ENCODE data around the gene RTL5. TPM values are rescaled to one million over a fixed set of nuclear protein-coding genes. Genes with fewer than 3 reads are reported as not detected.
"Not testable (repeated sequence)": the region's sequence is repeated elsewhere in the genome, so short reads cannot be mapped to it uniquely, and the experiment has no call there.

RTL5 gene
- polyA plus RNA-seq, 1 of the 3 experiments (the other 2 are of a cell fraction) = 1.8 TPM

DNA sequence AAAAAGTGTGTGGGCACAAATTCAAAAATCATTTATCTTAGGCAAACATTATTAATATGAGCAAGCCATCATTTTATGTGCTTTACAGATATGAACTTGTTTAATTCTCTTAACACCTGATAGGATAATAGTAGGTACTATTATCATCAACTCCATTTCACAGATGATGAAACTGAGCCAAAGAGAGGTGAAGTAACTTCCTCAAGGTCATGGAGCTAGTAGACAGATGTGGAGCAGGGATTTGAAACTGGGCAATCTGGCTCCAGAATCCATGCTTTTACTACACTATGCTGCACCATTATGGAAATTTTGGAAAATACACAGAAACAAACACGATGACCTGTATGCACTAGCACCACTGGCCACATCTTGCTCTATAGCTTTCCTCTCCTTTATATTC lies 48.8 kb upstream of the RTL5 start (continued):
- no peak for TF ChIP-seq NRF1 (IDR thresholded peaks at IDR 0.05; ENCODE audit: low read depth, low read length)
- TF ChIP-seq, protein P1, sequence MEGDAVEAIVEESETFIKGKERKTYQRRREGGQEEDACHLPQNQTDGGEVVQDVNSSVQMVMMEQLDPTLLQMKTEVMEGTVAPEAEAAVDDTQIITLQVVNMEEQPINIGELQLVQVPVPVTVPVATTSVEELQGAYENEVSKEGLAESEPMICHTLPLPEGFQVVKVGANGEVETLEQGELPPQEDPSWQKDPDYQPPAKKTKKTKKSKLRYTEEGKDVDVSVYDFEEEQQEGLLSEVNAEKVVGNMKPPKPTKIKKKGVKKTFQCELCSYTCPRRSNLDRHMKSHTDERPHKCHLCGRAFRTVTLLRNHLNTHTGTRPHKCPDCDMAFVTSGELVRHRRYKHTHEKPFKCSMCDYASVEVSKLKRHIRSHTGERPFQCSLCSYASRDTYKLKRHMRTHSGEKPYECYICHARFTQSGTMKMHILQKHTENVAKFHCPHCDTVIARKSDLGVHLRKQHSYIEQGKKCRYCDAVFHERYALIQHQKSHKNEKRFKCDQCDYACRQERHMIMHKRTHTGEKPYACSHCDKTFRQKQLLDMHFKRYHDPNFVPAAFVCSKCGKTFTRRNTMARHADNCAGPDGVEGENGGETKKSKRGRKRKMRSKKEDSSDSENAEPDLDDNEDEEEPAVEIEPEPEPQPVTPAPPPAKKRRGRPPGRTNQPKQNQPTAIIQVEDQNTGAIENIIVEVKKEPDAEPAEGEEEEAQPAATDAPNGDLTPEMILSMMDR (IDR thresholded peaks at IDR 0.05) = no peak
- TF ChIP-seq ELF1 (IDR thresholded peaks at IDR 0.05) = no peak
- TF ChIP-seq CHD2 (IDR thresholded peaks at IDR 0.05; ENCODE audit: low read length, partially characterized antibody) = no peak
- TF ChIP-seq USF2 (IDR thresholded peaks at IDR 0.05; ENCODE audit: borderline replicate concordance, low read depth, low read length) = no peak

DNA sequence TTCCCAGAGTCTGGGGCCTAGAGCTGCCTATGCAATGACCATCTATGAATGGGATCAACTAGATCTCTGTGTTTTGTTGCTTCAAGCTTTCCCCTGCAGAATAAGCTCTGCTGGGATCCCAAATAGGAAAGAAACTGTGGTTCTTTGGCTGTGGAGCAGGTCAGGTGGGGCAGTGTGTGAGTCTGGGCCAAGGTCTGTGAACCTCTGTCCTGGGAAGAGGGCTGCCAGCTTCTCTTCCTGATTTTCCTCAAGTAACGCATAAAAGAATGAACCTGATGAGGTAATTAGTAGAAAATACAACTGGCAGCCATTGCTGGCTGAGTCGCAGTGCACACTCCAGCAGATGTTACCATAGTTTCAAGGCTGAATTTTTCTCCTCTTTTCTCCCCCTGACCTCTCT lies 45.3 kb upstream of the RTL5 start:
- CTCF ChIA-PET = no interaction called here
- no peak for TF ChIP-seq FOXJ3 (CRISPR knock-in tag; IDR thresholded peaks at IDR 0.05)
- TF ChIP-seq RCOR1 (IDR thresholded peaks at IDR 0.05; ENCODE audit: low read length) = no peak
- TF ChIP-seq SMC3 (IDR thresholded peaks at IDR 0.05; ENCODE audit: low read depth, low read length) = no peak
- Histone ChIP-seq H3K9ac (no peak overlapping the region), H3K4me3 (ENCODE audit: low read depth in 2 of 2, low read length in 1 of 2) (no peak overlapping the region), H3K9me3 (no peaks in the 10 kb centered on the region), H3K9me2 (no peaks in the 10 kb centered on the region), H3K27ac (ENCODE audit: low read depth in 2 of 2, low read length in 1 of 2) (no peak overlapping the region), H3F3A (replicated peaks; ENCODE audit: insufficient read depth) (no peaks in the 10 kb centered on the region), H3K79me2 (ENCODE audit: insufficient read depth) (peaks cover 4% of the 10 kb centered on the region), H3K4me1 (ENCODE audit: control insufficient read depth in 1 of 2, insufficient read depth in 2 of 2, low read depth in 1 of 2, low read length in 1 of 2) (no peaks in the 10 kb centered on the region; a peak in 2 of 4 replicates), H3K27me3 (ENCODE audit: insufficient read depth) (peaks cover 14% of the 10 kb centered on the region; the same call in 1 of the 2 replicates), H3K36me3 (replicated peaks in 1 of 2; ENCODE audit: control insufficient read depth in 1 of 2, insufficient read depth in 2 of 2, low read length in 1 of 2) (no peaks in the 10 kb centered on the region), H4K20me1 (ENCODE audit: insufficient read depth) (no peaks in the 10 kb centered on the region), H3K4me2 (no peak overlapping the region), H2AFZ (ENCODE audit: low read depth) (no peak overlapping the region)
- WGBS (ENCODE audit: low lambda C conversion rate) = 64% methylated on average over 2 of the region's 2 CpGs
- no peak for DNase-seq
- POLR2A ChIA-PET = no interaction called here

DNA sequence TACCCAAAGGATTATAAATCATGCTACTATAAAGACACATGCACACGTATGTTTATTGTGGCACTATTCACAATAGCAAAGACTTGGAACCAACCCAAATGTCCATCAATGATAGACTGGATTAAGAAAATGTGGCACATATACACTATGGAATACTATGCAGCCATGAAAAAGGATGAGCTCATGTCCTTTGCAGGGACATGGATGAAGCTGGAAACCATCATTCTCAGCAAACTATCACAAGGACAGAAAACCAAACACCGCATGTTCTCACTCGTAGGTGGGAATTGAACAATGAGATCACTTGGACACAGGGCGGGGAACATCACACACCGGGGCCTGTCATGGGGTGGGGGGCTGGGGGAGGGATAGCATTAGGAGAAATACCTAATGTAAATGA lies 44.6 kb upstream of the RTL5 start:
- WGBS (ENCODE audit: low lambda C conversion rate) = 70% methylated on average over 5 of the region's 5 CpGs

More for the DNA sequence above, 44.6 kb upstream of the RTL5 start:
- H3K36me3 ChIP-seq (replicated peaks in 1 of 2; ENCODE audit: control insufficient read depth in 1 of 2, insufficient read depth in 2 of 2, low read length in 1 of 2); H2AFZ ChIP-seq (ENCODE audit: low read depth); H3K9me3 ChIP-seq; H3K9ac ChIP-seq; H3K4me1 ChIP-seq (ENCODE audit: control insufficient read depth in 1 of 2, insufficient read depth in 2 of 2, low read depth in 1 of 2, low read length in 1 of 2); H3K4me3 ChIP-seq (ENCODE audit: low read depth in 2 of 2, low read length in 1 of 2); H3K4me2 ChIP-seq; H3F3A ChIP-seq (replicated peaks; ENCODE audit: insufficient read depth); H3K27ac ChIP-seq (ENCODE audit: low read depth in 2 of 2, low read length in 1 of 2); POLR2A ChIA-PET; H4K20me1 ChIP-seq (ENCODE audit: insufficient read depth); H3K79me2 ChIP-seq (ENCODE audit: insufficient read depth); H3K9me2 ChIP-seq; CTCF ChIA-PET; DNase-seq: not testable (repeated sequence)
- H3K27me3 ChIP-seq (ENCODE audit: insufficient read depth) = peaks cover 14% of the 10 kb centered on the region; the same call in 1 of the 2 replicates
